SK-N-SH treated with all-trans-retinoic acid at 6 μM for 48 hours (cell line): ENCODE data around the gene ANKRD55.

Experiments used
- ARNTL ChIP-seq: fragments of 450-650 bp; formaldehyde crosslinking; IDR thresholded peaks from 2 replicates; pipeline ENCODE4 v1.5.0; 2020; ENCODE audit warnings: low read depth, mild to moderate bottlenecking, moderate library complexity, borderline replicate concordance
- CREB5 ChIP-seq: fragments of 250-450 bp; sonication (Bioruptor Pico); IDR thresholded peaks from 2 replicates; pipeline ENCODE4 v1.5.1; 2020; ENCODE audit warnings: low read depth, mild to moderate bottlenecking, moderate library complexity
- CSDC2 ChIP-seq: fragments of 250-450 bp; sonication (Bioruptor Pico); IDR thresholded peaks from 2 replicates; pipeline ENCODE4 v1.5.0; 2020; ENCODE audit warnings: mild to moderate bottlenecking, moderate library complexity
- CSRNP3 ChIP-seq: fragments of 250-450 bp; sonication (Bioruptor Pico); IDR thresholded peaks from 2 replicates; pipeline ENCODE4 v1.5.1; 2021; ENCODE audit warnings: mild to moderate bottlenecking, moderate library complexity
- OSR1 ChIP-seq: fragments of 250-450 bp; sonication (Bioruptor Pico); IDR thresholded peaks from 2 replicates; pipeline ENCODE4 v1.8.0; 2022; ENCODE audit warnings: moderate library complexity, mild to moderate bottlenecking, inconsistent platforms
- PATZ1 ChIP-seq: fragments of 250-450 bp; sonication (Bioruptor Pico); IDR thresholded peaks from 2 replicates; pipeline ENCODE4 v1.8.0; 2020; ENCODE audit warnings: mild to moderate bottlenecking, moderate library complexity, borderline replicate concordance
- PPARA ChIP-seq: fragments of 250-450 bp; sonication (Bioruptor Pico); IDR thresholded peaks from 2 replicates; pipeline ENCODE4 v1.5.0; 2020; ENCODE audit warnings: mild to moderate bottlenecking, borderline replicate concordance
- RARB ChIP-seq: fragments of 250-450 bp; sonication (Bioruptor Pico); IDR thresholded peaks from 2 replicates; pipeline ENCODE4 v1.8.0; 2021; ENCODE audit warnings: mild to moderate bottlenecking, moderate library complexity
- TCF4 ChIP-seq: fragments of 250-450 bp; sonication (Bioruptor Pico); IDR thresholded peaks from 2 replicates; pipeline ENCODE4 v1.8.0; 2021; ENCODE audit warnings: mild to moderate bottlenecking, moderate library complexity, borderline replicate concordance
- TOX ChIP-seq: fragments of 250-450 bp; sonication (Bioruptor Pico); IDR thresholded peaks from 2 replicates; pipeline ENCODE4 v1.8.0; 2021; ENCODE audit warnings: mild to moderate bottlenecking, moderate library complexity, borderline replicate concordance
- TSHZ2 ChIP-seq: fragments of 250-450 bp; sonication (Bioruptor Pico); IDR thresholded peaks from 2 replicates; pipeline ENCODE4 v1.5.0; 2020; ENCODE audit warnings: mild to moderate bottlenecking, moderate library complexity
- ZNF70 ChIP-seq: fragments of 450-650 bp; formaldehyde crosslinking; IDR thresholded peaks from 2 replicates; pipeline ENCODE4 v1.5.0; 2020; ENCODE audit warnings: mild to moderate bottlenecking, moderate library complexity

- TF ChIP-seq TOX (CRISPR knock-in tag) (no peak), ARNTL (no peak), PPARA (CRISPR knock-in tag) (no peak), TCF4 (no peak), CSRNP3 (CRISPR knock-in tag) (no peak), CREB5 (CRISPR knock-in tag) (no peak), TSHZ2 (CRISPR knock-in tag) (no peak), OSR1 (CRISPR knock-in tag) (no peak), PATZ1 (CRISPR knock-in tag) (no peak), ZNF70 (CRISPR knock-in tag) (no peak), RARB (CRISPR knock-in tag) (no peak), CSDC2 (CRISPR knock-in tag) (no peak)
Observed at GRCh38 chr5:56066931-56067450, 166.1 kb downstream of the ANKRD55 start.
